ENCODE measurements around the gene JRKL.

DNA sequence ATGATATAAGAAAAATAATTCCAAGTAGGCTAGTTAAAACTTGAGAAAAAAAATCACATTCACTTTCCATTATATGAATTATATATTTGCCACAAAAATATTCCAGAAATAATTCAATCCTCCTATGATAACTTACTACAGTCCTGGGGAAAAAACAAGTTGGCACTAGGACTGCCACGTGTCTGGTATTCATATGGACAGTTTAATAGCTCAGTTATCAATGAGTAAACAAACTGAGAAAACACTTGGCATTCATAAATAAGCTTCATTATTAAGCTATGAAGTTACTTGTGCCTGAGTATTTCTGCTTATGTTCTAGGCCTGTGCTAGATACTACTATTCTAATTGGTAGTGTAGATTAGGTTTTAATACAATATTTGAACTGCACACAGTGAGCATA is 24.3 kb upstream of the JRKL start:
- no peak for TF ChIP-seq CTCF (IDR thresholded peaks at IDR 0.05)
- TF ChIP-seq POLR2A (IDR thresholded peaks at IDR 0.05) = no peak
